ENCODE data around the gene LSG1. TPM values are rescaled to one million over a fixed set of nuclear protein-coding genes. Genes with fewer than 3 reads are reported as not detected.
"Not testable (repeated sequence)": the region's sequence is repeated elsewhere in the genome, so short reads cannot be mapped to it uniquely, and the experiment has no call there.

LSG1 gene
- total and polyA plus RNA-seq, 9 of the 15 experiments (the other 6 are each of a cell fraction or from before 2014, with no cell fraction given) = 14.9 to 73.7 (median 46.7) TPM

DNA sequence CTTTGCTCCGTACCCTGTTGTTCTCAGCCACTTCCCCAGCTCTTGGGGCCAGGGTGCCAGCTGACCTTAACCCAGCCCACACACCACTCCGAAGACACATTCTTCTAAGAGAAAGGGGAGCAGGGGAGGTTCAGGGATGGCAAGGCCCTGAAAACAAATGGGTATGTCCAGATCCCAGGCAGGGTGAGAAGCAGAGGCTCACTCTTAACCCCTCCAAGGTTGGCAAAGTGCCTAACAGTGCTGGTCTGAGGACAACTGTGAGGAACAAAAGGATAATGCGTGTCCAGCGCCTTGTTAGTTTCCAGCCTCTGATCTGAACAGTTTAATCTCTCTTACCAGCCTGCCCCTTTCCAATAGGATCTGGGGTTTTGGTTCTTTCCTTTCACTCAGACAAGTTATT lies 40.3 kb downstream of the LSG1 start:
- no peak overlapping the region for H3K27ac ChIP-seq (ENCODE audit: extremely low read depth, low read depth, low read length)
- no TSS peak for BruUV-seq (replicated peaks)
- H3K79me2 ChIP-seq (ENCODE audit: control insufficient read depth, insufficient read depth, low read length) = peaks cover 10% of the 10 kb centered on the region
- no peaks in the 10 kb centered on the region for H4K20me1 ChIP-seq (replicated peaks; ENCODE audit: control insufficient read depth, insufficient read depth, low read length)
- in situ Hi-C loops (cut with MboI) = no loop called here
- H3K9me1 ChIP-seq (ENCODE audit: control insufficient read depth, insufficient read depth, low read length) = no peaks in the 10 kb centered on the region
- intact Hi-C loops (cut with micrococcal nuclease) = loop anchor here (2.0 kb wide), 1 partner anchor 299 kb away; no protein-coding TSS in a partner anchor
- H3K4me3 ChIP-seq = no peak overlapping the region
- CTCF ChIA-PET (ENCODE audit: low intra/inter-chr PET ratio) = no interaction called here
- WGBS (ENCODE audit: insufficient coverage, low coverage, missing lambda C conversion rate) = 97% methylated on average over 4 of the region's 4 CpGs
- no peak for FAIRE-seq
- no peak for ATAC-seq
- TF ChIP-seq XRCC4 (IDR thresholded peaks at IDR 0.05; ENCODE audit: extremely low read depth, insufficient read depth, insufficient read length) (no peak), CBX5 (IDR thresholded peaks at IDR 0.05; ENCODE audit: borderline replicate concordance, low read depth) (no peak), HNRNPL (IDR thresholded peaks at IDR 0.05; ENCODE audit: low read depth, low read length) (no peak), RBM25 (IDR thresholded peaks at IDR 0.05; ENCODE audit: low read depth, low read length, severe bottlenecking) (no peak), ZNF253 (CRISPR knock-in tag; conservative IDR thresholded peaks at IDR 0.05) (no peak), EP300 (IDR thresholded peaks at IDR 0.05; ENCODE audit: low read length) (no peak), KLF1 (tag; IDR thresholded peaks at IDR 0.05) (no peak), POLR2G (IDR thresholded peaks at IDR 0.05; ENCODE audit: low read depth, low read length) (no peak), ZNF12 (CRISPR knock-in tag; IDR thresholded peaks at IDR 0.05) (no peak), NR4A1 (CRISPR knock-in tag; IDR thresholded peaks at IDR 0.05) (no peak), NR4A1 (tag; IDR thresholded peaks at IDR 0.05) (no peak), TBL1XR1 (IDR thresholded peaks at IDR 0.05; ENCODE audit: low read length in 2 of 2) (no peak)
- TF ChIP-seq, protein P1, sequence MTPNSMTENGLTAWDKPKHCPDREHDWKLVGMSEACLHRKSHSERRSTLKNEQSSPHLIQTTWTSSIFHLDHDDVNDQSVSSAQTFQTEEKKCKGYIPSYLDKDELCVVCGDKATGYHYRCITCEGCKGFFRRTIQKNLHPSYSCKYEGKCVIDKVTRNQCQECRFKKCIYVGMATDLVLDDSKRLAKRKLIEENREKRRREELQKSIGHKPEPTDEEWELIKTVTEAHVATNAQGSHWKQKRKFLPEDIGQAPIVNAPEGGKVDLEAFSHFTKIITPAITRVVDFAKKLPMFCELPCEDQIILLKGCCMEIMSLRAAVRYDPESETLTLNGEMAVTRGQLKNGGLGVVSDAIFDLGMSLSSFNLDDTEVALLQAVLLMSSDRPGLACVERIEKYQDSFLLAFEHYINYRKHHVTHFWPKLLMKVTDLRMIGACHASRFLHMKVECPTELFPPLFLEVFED (CRISPR knock-in tag; conservative IDR thresholded peaks at IDR 0.05) = no peak
- H3K27me3 ChIP-seq (ENCODE audit: control insufficient read depth in 2 of 2, insufficient read depth in 2 of 2, low read length in 2 of 2) = no peaks in the 10 kb centered on the region; a peak in 1 of 5 replicates
- no peak overlapping the region for H3K9ac ChIP-seq (ENCODE audit: insufficient read depth in 1 of 2, low read depth in 2 of 2, low read length in 2 of 2)
- H2AFZ ChIP-seq (ENCODE audit: low read depth, low read length) = no peak overlapping the region
- H3K4me2 ChIP-seq (ENCODE audit: insufficient read depth, low read length) = no peak overlapping the region
- H3K4me1 ChIP-seq (replicated peaks in 1 of 2; ENCODE audit: control insufficient read depth in 2 of 2, insufficient read depth in 2 of 2, low read length in 2 of 2) = peaks cover 2 to 18% of the 10 kb centered on the region in 2 experiments; a peak in 3 of 5 replicates
- DNase-seq (ENCODE audit: extremely low read depth in 1 of 4, low spot score in 3 of 4) = no peak
- POLR2A ChIA-PET = interaction anchor here (0.7 kb wide), 1 partner anchor 582 kb away, joined by 4 read pairs; no protein-coding TSS in a partner anchor
- peaks cover 35% of the 10 kb centered on the region; the same call in 1 of the 3 replicates for H3K36me3 ChIP-seq (ENCODE audit: control insufficient read depth, insufficient read depth, low read length)
- H3K9me3 ChIP-seq (replicated peaks; ENCODE audit: control insufficient read depth, insufficient read depth, low read depth, low read length) = peaks cover 21% of the 10 kb centered on the region

DNA sequence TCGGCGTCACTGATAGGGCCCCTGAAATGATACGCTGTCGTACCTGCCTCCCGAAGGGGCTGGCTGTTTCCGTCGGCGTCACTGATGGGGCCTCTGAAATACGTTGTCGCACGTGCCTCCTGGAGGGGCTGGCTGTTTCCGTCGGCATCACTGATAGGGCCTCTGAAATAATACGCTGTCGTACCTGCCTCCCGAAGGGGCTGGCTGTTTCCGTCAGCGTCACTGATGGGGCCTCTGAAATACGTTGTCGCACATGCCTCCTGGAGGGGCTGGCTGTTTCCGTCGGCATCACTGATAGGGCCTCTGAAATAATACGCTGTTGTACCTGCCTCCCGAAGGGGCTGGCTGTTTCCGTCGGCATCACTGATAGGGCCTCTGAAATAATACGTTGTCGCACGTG lies 41.3 kb downstream of the LSG1 start:
- BruUV-seq (replicated peaks); H3K4me3 ChIP-seq; DNase-seq (ENCODE audit: extremely low read depth in 1 of 4, low spot score in 3 of 4); intact Hi-C loops (cut with micrococcal nuclease); H3K27me3 ChIP-seq (ENCODE audit: control insufficient read depth in 2 of 2, insufficient read depth in 2 of 2, low read length in 2 of 2); H4K20me1 ChIP-seq (replicated peaks; ENCODE audit: control insufficient read depth, insufficient read depth, low read length); H3K9me1 ChIP-seq (ENCODE audit: control insufficient read depth, insufficient read depth, low read length); FAIRE-seq; H2AFZ ChIP-seq (ENCODE audit: low read depth, low read length); ATAC-seq; H3K27ac ChIP-seq (ENCODE audit: extremely low read depth, low read depth, low read length); in situ Hi-C loops (cut with MboI); H3K4me2 ChIP-seq (ENCODE audit: insufficient read depth, low read length); H3K9ac ChIP-seq (ENCODE audit: insufficient read depth in 1 of 2, low read depth in 2 of 2, low read length in 2 of 2): not testable (repeated sequence)
- Histone ChIP-seq H3K36me3 (ENCODE audit: control insufficient read depth, insufficient read depth, low read length) (peaks cover 43% of the 10 kb centered on the region; the same call in 2 of the 3 replicates), H3K4me1 (replicated peaks in 1 of 2; ENCODE audit: control insufficient read depth in 2 of 2, insufficient read depth in 2 of 2, low read length in 2 of 2) (peaks cover 2 to 18% of the 10 kb centered on the region in 2 experiments; a peak in 3 of 5 replicates), H3K9me3 (replicated peaks; ENCODE audit: control insufficient read depth, insufficient read depth, low read depth, low read length) (peaks cover 21% of the 10 kb centered on the region), H3K79me2 (ENCODE audit: control insufficient read depth, insufficient read depth, low read length) (peaks cover 10% of the 10 kb centered on the region)
- CTCF ChIA-PET (ENCODE audit: low intra/inter-chr PET ratio) = interaction anchor here (1.2 kb wide), 1 partner anchor 299 kb away, joined by 3 read pairs; no protein-coding TSS in a partner anchor
- 96% methylated on average over 18 of the region's 29 CpGs for WGBS (ENCODE audit: insufficient coverage, low coverage, missing lambda C conversion rate)
- POLR2A ChIA-PET = interaction anchor here (0.7 kb wide), 1 partner anchor 583 kb away, joined by 4 read pairs; no protein-coding TSS in a partner anchor

Measured in K562 (cell line).